Head of caudate nucleus (tissue), 42 donors: ENCODE measurements around the gene GSTT2B.
"Not testable (repeated sequence)": the region's sequence is repeated elsewhere in the genome, so short reads cannot be mapped to it uniquely, and the experiment has no call there.

Experiments
- DNase-seq, 42 donors: peaks; one replicate each; pipeline versions ENCODE4 v3.0.0 to v3.0.0-alpha.2; 2020 to 2021; ENCODE audit warnings: mixed read lengths in 7 of 42
- intact Hi-C: fragments of 100-400 bp; cut with DNase I; formaldehyde crosslinking; loops from one replicate; pipeline ENCODE4 v1.15.0; 2022

GSTT2B gene

GRCh38 chr22:23911318-23911980 is 49.5 kb downstream of the GSTT2B start:
- intact Hi-C loops: loop anchor here (10.0 kb wide), 1 partner anchor 63 kb away; the partner anchor contains the start of gene DDT
- DNase-seq: peak in 2 of 42 donors; percentile 17 to 31

GRCh38 chr22:23910496-23911190 is 50.4 kb downstream of the GSTT2B start:
- intact Hi-C loops: loop anchor here (10.0 kb wide), 1 partner anchor 64 kb away; the partner anchor contains the start of gene DDT
- peak in 1 of 42 donors; percentile 5 for DNase-seq

- peak in 2 of 42 donors; percentile 23 to 32 for DNase-seq
- intact Hi-C loops: no loop called here
Measured at GRCh38 chr22:23909296-23909898, 51.6 kb downstream of the GSTT2B start.

- intact Hi-C loops: no loop called here
- peak in 1 of 42 donors; percentile 1 for DNase-seq
Measured at GRCh38 chr22:23908587-23909205, 52.3 kb downstream of the GSTT2B start.

GRCh38 chr22:23907423-23907822 is 53.6 kb downstream of the GSTT2B start:
- DNase-seq, intact Hi-C loops: not testable (repeated sequence)
